Measurements from ENCODE around the gene MRPS10. TPM values are rescaled to one million over a fixed set of nuclear protein-coding genes. Genes with fewer than 3 reads are reported as not detected.

The MRPS10 gene
- 35.6 and 39.9 TPM in 2 replicates for total RNA-seq

GRCh38 chr6:42217519-42218367 lies at the start of gene MRPS10:
TSS of gene MRPS10 (minus strand) at chr6:42217861. CDS start at chr6:42217849, 12 bp downstream.

GRCh38 chr6:42173101-42173500 lies 44.6 kb downstream of the MRPS10 start, which contains the start of gene GUCA1A:
TSS of gene GUCA1A (plus strand) at chr6:42173364. CDS start at chr6:42173614, 250 bp downstream.

Other genes with a start within 250 kb of the MRPS10 start
- 15.2 and 20.6 TPM in 2 replicates for gene TAF8, start 167.3 kb downstream of the MRPS10 start, total RNA-seq
- 0.85 TPM in 1 of 2 replicates, not detected in the other for gene C6orf132, start 75.2 kb downstream of the MRPS10 start, total RNA-seq
- not detected in 2 replicates for gene GUCA1A, start 44.5 kb downstream of the MRPS10 start, total RNA-seq
- 0.28 TPM in 1 of 2 replicates, not detected in the other for gene GUCA1B, start 22.9 kb downstream of the MRPS10 start, total RNA-seq
- under 0.01 and 0.56 TPM in 2 replicates for gene TRERF1, start 234.1 kb upstream of the MRPS10 start, total RNA-seq

Data from endothelial cell of coronary artery (primary cell).